ENCODE data around the gene PSMG4.

Gene PSMG4

DNA sequence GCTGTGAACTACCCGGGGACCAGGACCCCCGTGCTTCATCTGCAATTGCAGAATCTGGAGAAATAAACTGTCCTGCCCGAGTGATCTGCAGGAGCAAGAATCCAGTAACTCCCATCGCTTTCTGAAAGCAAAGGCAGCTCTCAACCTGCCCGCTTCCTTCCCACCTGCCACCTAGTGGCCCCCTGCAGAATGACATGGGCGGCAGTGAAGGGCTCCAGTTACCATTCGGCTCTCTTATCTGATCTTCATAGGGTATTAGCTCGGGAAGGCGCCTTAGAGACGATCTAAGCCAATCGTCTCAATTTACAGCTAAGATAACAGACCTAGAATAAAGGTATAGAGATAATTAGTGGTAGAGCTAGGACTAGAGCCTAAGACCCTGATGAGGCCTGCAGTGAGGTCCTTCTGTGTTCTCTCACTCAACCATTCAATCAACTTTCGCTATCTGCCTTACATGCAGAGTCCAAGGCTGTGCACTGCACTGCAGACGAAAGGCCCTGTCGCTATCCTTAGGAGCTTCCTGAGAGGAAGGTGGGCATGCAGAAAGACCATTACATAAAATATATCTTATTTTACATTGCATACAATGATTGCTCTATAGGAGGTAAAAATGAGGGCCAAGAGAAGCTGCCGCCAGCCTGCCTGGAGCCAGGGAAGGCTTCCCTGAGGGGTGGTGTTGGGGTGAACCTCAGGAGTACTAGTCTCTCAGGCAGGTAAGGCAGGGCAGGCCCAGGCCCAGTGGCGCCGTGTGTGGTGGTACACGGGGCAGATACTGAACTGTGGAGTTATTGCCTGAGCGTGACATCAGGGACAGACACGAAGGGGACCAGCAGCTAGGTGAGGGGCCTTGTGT lies 7.1 kb upstream of the PSMG4 start:
- peak; percentile 63 to 73 (median 66) for DNase-seq (ENCODE audit: low read depth in 3 of 3)

DNA sequence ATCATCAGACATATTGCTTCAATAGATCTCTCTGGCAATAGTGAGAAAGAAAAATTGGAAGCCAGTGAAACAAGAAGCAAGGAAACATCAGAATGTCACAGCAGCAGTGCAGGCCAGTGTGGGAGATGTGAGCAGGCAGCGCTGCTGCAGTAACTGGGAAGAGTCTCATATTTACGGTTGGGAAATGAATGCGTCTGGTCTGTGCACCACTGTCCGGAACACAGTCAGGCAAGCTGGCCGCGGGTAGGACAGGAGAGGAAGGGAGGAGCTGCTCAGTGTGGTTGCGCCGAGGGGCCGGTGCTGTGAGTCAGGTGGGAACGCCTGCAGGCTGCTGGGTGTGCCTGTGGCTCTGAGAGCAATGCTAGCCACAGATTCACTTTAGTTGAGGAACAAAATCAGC lies 6.4 kb upstream of the PSMG4 start:
- DNase-seq (ENCODE audit: low read depth in 3 of 3) = no peak

GRCh38 chr6:3252861-3253596 lies 5.7 kb upstream of the PSMG4 start:
- DNase-seq (ENCODE audit: low read depth in 3 of 3) = no peak

GRCh38 chr6:3253597-3253961 lies 5.2 kb upstream of the PSMG4 start:
- DNase-seq (ENCODE audit: low read depth in 3 of 3) = no peak

GRCh38 chr6:3258201-3258600 lies 546 bp upstream of the PSMG4 start:
- no peak for DNase-seq (ENCODE audit: low read depth in 3 of 3)

DNA sequence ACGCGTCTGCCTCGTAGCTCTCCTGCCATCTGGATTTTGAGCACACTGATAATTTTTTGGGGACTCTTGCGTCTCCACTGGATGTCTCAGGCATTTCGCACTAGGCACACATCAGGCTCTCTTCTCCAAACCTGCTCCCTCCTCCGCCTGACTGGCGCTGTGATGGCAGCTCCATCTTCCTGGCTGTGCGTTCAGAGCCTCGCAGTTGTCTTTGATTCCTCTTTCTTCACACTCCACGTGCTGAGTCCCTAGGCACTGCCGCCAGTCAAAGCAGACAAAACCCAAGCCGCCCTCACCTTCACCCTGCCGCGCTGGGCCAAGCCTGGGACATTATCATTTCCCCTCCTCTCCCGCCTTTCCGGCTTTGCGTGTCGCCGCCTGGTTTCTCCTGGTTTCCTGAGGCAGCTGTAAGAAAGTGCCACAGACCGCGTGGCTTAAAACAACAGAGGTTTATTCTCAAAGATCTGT lies 778 bp downstream of the PSMG4 start:
- peak in 1 of 3 donors; percentile 16 for DNase-seq (ENCODE audit: low read depth in 3 of 3)

DNA sequence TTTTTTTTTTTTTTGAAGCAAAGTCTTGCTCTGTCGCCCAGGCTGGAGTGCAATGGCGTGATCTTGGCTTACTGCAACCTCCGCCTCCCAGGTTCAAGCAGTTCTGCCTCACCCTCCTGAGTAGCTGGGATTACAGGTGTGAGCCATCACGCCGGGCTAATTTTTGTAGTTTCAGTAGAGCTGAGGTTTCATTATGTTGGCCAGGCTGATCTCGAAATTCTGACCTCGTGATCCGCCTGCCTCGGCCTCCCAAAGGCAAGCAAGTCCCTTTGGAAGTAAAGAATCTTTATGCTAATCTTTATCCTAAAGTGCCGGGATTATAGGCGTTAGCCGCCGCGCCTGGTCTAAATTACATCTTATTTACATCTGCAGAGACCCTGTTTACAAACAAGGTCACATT lies 1.5 kb downstream of the PSMG4 start:
- no peak for DNase-seq (ENCODE audit: low read depth in 3 of 3)

- DNase-seq (ENCODE audit: low read depth in 3 of 3) = no peak
Observed at GRCh38 chr6:3260772-3261517, 2.2 kb downstream of the PSMG4 start.

DNA sequence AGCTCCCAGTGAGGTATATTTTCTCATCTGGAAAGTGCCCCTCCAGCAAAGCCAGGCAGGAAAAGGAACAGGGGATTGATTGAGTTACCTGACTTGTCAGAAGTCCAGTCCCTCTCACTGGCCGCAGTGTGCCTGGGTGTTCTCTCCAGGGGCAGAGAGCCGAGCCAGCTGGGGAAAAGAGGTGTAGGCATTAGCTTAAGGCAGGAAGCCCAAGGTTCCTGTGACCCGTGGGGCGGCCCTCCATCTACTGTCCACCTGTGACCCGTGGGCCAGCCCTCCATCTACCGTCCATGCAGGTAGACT lies 2.7 kb downstream of the PSMG4 start:
- DNase-seq (ENCODE audit: low read depth in 3 of 3) = no peak

GRCh38 chr6:3261921-3262320 lies 3.2 kb downstream of the PSMG4 start:
- no peak for DNase-seq (ENCODE audit: low read depth in 3 of 3)

DNA sequence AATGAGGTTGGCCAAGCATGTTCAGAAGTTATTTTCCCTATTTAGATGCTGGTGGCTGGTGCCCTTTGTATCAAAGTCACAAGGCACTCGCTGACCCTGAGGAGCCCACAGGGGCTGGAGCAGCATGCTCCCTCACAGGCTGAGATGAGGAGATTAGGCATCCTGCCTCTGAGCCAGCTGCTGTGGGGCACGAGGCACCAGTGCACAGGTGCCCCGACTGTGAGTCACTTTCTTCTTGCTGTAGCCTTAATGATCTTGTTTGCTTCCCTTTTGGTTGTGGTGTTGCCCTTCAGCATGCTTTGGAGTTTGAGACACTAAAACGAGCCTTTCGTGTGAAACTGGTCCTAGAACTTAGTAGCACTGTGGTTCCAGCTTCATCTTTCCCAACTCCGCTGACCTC lies 4.3 kb downstream of the PSMG4 start:
- no peak for DNase-seq (ENCODE audit: low read depth in 3 of 3)

DNA sequence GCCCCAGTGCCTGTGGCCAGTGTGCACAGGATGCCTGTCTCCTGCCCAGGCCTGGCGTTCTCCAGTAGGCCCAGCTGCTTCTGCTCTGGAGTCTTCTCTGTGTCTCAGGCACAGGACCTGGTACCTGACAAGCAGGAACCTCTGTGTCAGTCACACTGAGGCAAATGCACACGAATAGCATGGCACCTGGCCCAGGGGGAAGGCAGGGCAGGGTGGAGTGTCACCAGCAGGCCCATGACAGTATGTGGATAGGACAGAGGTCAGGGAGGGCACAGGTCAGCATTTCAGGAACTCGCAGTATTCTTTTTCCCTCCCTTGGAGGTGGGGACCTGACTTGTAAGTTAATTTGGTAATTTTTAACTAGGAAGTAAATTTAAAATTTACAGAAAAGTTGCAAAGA lies 5.6 kb downstream of the PSMG4 start:
- DNase-seq (ENCODE audit: low read depth in 3 of 3) = no peak

GRCh38 chr6:3265671-3266070 lies 6.9 kb downstream of the PSMG4 start:
- no peak for DNase-seq (ENCODE audit: low read depth in 3 of 3)

GRCh38 chr6:3266170-3266569 lies 7.4 kb downstream of the PSMG4 start:
- no peak for DNase-seq (ENCODE audit: low read depth in 3 of 3)

DNA sequence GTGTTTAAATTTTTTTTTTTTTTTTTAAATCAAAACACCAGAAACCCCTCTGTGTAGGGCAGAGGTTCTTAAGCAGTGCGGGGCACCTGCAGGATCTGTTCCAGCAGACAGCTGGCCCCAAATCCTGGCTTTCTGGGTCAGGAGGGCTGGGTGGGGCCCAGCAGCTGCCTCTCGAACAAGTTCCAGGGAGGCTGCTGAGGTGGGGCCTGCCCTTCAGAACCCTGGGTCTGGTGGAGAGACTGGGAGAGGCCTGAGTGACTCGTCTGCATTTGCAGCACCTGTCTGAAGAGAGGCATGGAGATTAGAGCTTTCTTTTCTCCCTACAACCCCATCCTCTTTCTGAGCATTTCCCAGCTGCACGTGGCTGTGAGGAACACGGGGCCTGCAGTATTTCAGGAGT lies 8.4 kb downstream of the PSMG4 start:
- DNase-seq (ENCODE audit: low read depth in 3 of 3) = no peak

DNA sequence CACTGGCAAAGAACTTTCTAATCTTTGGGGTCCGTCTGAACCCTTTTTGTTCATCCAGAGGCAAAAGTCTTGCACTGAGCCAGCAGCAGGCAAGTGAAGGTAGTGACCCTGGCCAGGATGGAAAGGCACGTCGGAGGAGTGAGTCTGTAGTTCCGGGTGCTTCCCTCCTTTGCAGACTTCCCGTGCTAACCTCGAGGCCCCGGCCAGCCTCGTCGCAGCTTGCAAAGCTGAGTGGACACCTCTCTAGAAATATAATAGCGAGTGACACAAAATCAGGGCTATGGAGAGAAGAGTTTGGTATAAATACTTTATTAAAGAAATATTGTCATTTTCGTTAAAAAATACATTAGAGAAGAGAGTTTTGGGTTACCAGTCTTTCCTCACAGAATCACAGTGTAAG lies 9.9 kb downstream of the PSMG4 start:
- DNase-seq (ENCODE audit: low read depth in 3 of 3) = no peak

GRCh38 chr6:3269281-3269975 lies 10.7 kb downstream of the PSMG4 start:
- peak in 1 of 3 donors; percentile 6 for DNase-seq (ENCODE audit: low read depth in 3 of 3)

DNA sequence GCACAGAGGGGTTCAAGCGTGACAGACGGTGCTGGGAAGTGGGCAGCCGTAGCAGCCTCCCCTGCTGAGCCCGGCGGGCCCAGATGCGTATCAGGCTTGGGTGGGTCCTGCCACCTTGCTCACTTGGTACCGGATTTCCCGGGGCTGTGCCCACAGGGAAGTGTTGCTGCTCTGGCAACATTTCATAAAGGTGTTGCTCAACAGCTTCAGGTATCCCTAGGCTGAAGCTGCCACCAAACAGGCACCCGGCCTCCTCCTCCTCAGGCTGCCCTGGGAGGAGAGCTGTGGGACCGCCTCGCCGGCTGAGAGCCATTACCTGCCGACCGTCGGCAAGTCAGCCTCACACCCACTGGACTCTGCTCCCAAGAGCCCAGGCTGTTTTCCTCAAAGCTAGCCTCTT lies 11.5 kb downstream of the PSMG4 start:
- no peak for DNase-seq (ENCODE audit: low read depth in 3 of 3)

DNA sequence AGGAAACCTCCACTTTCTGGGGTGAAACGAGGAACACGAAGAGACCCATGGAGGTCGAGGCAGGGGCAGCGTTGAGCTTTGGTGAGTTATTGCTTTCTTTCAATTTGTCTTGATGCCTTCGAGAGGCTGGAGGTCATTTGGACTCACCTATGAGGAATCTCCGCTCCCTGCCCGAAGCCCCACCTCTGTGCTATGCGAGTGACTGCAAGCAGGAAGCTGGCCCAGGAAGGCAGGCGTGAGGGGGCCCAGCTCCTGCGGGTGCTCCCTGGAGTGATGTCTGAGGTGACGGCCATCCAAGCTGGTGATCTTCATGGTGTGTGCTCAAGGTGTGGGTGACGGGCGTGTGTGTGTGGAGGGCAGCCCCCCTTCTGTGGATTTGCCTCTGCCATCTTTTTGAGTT lies 13.0 kb downstream of the PSMG4 start:
- DNase-seq (ENCODE audit: low read depth in 3 of 3) = no peak

DNA sequence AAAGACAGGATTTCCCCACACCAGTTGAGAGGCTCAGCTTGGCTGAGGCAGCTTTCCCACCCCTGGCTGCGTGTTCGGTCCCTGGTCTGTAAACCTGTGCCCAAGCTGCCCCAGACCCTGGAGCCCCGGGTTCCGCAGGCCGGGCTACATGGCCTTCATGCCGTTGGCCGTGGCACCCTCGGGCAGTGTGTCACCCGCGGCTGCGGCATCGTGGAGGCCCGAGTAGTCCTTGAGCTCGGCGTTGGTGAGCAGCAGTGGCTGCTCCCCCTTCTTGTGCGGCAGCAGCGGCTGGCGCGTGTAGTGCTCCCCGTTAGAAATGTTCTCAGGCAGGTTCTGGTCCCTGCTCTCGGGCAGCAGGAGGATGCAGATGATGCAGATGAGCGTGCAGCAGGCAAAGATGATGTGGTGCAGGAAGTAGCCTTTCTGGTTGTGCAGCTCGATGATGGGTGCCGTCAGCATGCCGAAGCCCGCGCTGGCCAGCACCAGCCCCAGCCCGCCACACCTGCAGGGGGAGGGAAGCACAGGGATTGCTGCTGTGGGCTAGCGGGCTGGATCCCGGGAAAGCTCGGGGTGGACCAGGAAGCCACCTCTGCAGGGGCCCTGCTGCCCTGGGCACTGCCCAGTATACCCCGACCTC lies 14.3 kb downstream of the PSMG4 start:
- no peak for DNase-seq (ENCODE audit: low read depth in 3 of 3)

GRCh38 chr6:3273707-3274521 lies 15.2 kb downstream of the PSMG4 start:
- no peak for DNase-seq (ENCODE audit: low read depth in 3 of 3)

Measured in stimulated activated CD4-positive, alpha-beta T cell treated with anti-CD3 and anti-CD28 coated beads, TNF-alpha, amount 100 ng/mL, for 48 hours (primary cell).